LNCaP clone FGC (cell line): ENCODE results near the gene AQP9.

Experiments
- DNase-seq: peaks from one replicate; pipeline ENCODE4 v3.0.0-alpha.2; 2011; ENCODE audit warnings: low read depth
- H3K4me3 ChIP-seq: 2 replicates; pipeline ENCODE4 v1.5.1; 2011; ENCODE audit warnings: mild to moderate bottlenecking, low read depth, low read length, control low read depth
- TF ChIP-seq, protein P1 (sequence below): IDR thresholded peaks from 2 replicates; pipeline ENCODE4 v1.5.1; 2012; ENCODE audit warnings: mild to moderate bottlenecking; ENCODE audit not compliant: control insufficient read depth, insufficient read depth; ENCODE audit errors: extremely low read depth

AQP9 gene

DNA sequence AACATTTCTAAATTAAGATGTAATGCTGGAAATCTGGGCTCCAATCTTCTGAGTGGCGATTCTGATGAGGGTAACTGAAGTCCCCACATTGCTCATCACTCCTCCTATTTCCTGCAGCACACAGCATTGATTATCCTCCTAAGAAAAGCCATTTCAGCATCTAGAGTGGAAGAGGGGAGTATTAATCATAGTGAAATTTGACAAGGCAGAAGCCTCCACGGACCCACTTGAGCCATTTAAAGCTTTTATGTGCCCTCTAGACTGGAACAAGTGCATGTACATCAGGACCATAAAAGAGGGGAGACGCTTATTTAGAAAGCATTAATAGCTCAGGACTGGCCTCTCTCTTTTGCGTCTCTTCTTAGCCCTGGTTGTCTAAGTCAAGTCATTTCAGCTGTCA lies 25.8 kb downstream of the AQP9 start:
- TF ChIP-seq, protein P1, sequence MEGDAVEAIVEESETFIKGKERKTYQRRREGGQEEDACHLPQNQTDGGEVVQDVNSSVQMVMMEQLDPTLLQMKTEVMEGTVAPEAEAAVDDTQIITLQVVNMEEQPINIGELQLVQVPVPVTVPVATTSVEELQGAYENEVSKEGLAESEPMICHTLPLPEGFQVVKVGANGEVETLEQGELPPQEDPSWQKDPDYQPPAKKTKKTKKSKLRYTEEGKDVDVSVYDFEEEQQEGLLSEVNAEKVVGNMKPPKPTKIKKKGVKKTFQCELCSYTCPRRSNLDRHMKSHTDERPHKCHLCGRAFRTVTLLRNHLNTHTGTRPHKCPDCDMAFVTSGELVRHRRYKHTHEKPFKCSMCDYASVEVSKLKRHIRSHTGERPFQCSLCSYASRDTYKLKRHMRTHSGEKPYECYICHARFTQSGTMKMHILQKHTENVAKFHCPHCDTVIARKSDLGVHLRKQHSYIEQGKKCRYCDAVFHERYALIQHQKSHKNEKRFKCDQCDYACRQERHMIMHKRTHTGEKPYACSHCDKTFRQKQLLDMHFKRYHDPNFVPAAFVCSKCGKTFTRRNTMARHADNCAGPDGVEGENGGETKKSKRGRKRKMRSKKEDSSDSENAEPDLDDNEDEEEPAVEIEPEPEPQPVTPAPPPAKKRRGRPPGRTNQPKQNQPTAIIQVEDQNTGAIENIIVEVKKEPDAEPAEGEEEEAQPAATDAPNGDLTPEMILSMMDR = no peak
- no peak for DNase-seq
- H3K4me3 ChIP-seq = no peak overlapping the region

DNA sequence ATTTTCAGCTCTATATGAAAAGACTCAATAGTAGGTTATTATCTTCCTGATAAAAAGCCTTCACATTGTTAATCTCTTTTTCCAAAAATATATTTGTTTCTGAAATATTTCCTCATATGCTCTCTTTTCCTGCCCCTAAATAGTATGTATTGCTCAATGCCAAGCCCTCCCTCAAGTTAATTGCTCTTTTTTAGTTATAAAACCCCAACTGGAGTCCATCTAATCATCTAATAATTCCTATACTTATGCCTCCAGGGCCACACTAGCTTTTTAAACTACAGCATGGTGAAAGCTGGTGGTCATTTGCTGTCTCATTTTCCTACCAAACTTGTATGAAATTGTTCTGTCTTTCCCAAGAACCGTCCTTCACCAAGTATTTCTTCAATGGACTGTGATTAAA lies 26.7 kb downstream of the AQP9 start:
- H3K4me3 ChIP-seq = no peak overlapping the region
- DNase-seq = no peak
- TF ChIP-seq, protein P1 = no peak

DNA sequence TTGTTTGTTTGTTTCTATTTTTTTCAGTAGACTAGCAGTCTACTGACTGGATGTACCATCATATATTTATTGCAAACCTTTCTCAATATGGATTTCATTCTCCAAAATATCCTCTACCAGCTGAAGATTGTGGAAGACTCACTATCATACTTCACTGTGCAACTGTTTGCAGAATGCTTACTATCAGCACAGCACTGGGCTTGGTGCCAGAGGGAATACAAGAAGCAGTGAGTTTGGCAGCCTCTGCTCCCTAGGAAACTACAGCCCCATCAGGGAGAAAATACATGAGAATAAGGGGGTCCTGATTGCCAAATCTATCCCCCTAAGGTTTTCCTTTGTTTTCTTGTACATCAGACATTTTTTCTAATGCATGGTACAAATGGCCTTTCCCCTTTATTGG lies 27.5 kb downstream of the AQP9 start:
- TF ChIP-seq, protein P1 = no peak
- DNase-seq = peak; percentile 34
- H3K4me3 ChIP-seq = no peak overlapping the region

DNA sequence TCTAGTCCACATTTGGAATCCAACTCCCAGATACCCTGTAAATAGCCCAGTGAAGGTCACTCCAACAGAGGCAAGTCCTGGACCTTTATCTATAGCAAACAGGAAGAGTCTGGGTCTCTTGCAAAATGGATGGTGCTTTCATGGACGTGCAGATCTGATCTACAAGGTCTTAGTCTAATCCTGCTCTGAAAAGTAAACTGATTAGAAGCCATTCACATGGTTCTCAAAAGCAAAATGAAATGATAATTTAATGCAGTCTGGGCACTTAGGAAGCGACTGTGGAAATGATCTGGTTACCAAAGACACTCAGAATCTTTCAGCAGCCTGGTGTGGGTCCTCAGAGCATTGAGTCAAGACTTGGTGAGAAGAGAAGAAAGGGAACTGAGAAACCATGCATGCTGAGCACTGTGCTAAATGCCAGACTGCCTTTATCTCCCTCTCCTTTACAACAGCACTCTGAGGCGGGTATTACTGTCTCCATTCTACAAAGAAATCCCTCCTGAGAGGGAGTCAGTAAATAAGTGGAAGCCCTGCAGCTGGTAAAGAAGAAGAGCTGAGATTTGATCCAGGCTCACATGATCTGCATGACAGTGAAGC lies 29.0 kb downstream of the AQP9 start:
- TF ChIP-seq, protein P1 = no peak
- no peak overlapping the region for H3K4me3 ChIP-seq
- no peak for DNase-seq

DNA sequence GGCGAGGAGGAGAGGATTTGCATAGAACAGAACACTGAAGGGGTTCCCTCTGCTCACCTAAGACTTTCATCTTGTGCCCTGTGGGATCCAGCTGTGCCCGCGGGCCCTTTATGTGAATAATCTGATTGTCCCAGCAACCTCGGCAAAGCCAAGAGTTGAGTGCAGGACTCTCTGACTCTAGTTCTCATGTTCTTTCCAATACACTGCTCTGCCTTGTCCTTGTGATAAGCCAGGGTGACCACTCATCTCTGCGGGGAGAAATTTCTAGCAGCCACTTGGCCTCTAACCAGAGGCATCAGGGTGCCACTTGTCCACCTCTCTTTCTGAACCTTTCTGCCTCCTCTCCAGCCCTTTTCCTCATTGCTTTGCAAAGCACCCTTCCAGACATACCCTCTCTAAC lies 31.8 kb downstream of the AQP9 start:
- H3K4me3 ChIP-seq = no peak overlapping the region
- DNase-seq = no peak
- TF ChIP-seq, protein P1 = no peak

DNA sequence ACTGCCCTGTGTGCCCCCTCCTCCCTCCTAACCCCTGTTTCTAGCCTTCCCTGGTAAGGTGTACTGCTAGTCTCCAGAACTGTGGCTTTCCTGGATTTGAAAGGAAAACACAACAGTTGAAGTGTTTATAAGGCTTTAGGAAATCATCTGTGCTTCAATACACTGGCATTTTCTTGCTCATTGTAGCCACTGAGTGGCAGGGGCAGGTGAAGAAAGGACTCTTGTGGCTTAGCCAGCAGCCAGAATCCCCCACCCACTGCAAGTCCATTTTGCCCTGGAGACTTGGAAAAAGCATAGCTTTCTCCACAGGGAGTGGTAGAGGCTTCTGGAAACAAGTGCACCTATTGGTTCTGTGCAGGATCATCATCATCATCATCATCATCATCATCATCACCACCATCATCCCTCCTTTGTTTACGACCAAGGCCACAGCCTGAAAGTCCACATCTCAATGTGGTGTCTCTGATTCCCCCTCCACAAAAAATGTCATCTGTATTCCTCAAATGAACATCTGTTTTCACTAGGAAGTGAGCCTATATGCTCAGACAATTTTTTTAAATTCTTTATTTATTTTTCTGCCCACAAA lies 33.4 kb downstream of the AQP9 start:
- DNase-seq = no peak
- TF ChIP-seq, protein P1 = no peak
- H3K4me3 ChIP-seq = no peak overlapping the region

DNA sequence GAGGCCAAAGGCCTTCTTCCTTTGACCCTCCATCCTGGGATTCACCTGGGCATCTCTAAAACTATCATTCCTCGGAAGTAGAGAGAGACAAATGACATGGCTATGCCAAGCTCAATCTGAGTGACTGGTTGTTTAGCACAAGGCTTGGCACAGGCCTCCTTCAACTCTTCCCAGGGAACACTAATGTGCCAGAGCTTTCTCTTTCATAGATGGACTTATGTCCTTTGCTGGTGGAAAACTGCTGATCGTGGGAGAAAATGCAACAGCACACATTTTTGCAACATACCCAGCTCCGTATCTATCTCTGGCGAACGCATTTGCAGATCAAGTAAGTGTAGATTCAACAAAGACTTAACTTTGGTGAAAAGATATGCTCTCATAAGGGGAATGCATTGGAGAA lies 36.5 kb downstream of the AQP9 start:
- TF ChIP-seq, protein P1 = no peak
- DNase-seq = no peak
- H3K4me3 ChIP-seq = no peak overlapping the region
